HK-2 (cell line): Measurements from ENCODE around the gene LLGL1.
"Not testable (repeated sequence)": the region's sequence is repeated elsewhere in the genome, so short reads cannot be mapped to it uniquely, and the experiment has no call there.

Experiments used
- DNase-seq: peaks from one replicate; pipeline ENCODE4 v3.0.0-alpha.2; 2018; ENCODE audit not compliant: unreplicated experiment

Gene LLGL1

DNA sequence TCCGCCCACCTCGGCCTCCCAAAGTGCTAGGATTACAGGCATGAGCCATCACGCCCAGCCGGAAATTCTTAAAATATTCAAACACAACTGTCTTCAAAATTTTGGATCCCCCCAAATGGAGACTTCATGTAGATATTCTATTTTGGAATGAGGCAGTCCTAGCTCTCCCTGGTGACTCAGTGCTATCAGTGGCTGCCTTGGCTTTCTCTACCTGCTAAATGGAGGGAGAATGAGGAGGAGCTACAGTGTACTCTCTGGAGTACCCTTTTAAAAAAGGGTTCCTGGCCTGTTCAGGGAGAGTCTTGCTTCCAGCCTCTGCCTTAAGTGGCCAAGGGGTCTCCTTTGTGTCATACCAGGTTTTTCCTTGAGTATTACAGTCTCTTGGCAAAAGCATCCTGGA lies 31.0 kb upstream of the LLGL1 start:
- DNase-seq: no peak

DNA sequence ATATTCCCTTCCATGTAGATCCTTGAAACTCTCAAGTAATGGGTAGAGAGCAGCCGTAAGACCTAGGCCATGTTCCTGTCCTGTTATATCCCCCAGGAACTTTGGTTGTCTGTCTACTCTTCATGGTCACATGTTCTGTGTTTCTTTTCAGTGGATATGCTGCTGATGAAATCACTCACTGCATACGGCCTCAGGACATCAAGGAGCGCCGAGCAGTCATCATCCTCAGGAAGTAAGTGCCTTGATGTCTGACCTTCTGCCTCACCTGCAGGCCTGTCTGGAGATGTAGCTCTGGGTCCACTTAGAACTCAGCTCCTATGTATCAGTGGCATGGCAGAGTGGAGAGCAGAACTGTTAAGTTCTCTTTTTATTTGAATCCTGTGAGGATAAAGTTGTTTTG lies 30.6 kb upstream of the LLGL1 start:
- DNase-seq: no peak

DNA sequence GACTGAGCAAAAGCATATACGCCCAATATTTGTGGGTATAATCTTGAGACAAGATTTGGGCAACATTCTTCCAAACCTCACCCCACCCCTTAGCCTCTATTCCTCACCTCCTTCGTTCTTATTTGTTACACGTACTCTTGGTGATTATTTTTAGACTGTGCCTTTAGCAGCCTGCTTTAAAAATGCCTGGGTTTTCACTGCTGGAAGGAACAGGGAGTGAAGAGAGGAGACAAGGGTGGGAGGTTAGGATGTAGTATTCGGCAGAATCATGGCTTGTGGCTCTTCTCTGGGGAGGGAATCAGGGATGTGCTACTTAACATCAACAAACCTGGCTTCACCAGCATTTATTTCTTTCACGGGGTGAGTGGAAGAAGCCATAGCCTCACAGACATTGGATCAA lies 30.2 kb upstream of the LLGL1 start:
- DNase-seq: no peak

DNA sequence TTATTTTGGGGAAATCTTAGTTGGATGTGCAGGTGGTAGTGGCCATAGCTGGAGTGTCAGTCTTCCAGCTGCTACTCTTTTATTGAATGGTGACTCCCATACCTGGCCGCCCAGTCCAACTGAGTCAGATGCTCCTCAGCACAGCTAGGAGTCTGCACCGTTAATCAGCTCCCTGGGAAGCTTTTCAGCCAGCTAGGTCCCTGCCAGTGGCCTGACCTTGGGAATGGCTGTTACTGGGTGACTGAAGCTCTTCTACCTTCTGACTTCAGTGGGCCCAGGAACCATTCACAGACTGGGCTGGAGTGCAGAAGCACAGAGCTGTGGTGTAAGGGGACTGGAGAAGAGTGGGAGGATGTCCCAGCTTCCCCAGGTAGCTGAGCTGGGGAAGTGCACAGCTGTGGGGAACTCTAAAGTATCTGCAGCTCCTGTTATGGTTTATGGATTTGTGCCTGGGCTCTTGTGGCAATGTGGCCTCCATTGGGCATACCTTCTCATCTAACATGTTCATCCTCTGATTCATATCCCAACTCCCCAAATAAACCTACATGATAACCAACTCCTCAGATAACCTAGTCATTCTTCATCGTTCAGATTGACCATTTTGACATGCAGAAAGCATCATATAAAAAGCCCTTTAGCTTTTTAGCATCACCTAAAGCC lies 27.8 kb upstream of the LLGL1 start:
- no peak for DNase-seq

DNA sequence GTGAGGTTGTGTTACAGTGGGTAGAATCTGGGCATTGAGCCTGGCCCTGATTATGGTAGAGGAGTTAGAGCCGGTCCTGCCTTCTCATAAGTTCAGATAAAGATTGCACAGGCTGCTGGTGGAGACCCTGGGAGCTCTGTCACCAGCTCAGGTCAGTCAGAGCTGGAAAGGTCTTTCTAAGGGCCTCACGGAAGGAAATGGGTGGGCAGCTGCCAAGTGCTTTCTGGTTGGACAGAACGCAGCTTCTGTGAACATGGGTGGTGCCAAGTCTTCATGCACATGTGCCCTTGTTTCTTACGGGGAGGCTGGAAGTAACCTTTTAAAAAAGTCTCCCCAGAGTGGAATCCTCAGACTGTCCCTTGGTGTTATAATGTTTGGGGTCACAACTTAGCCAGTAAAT lies 26.9 kb upstream of the LLGL1 start:
- no peak for DNase-seq

DNA sequence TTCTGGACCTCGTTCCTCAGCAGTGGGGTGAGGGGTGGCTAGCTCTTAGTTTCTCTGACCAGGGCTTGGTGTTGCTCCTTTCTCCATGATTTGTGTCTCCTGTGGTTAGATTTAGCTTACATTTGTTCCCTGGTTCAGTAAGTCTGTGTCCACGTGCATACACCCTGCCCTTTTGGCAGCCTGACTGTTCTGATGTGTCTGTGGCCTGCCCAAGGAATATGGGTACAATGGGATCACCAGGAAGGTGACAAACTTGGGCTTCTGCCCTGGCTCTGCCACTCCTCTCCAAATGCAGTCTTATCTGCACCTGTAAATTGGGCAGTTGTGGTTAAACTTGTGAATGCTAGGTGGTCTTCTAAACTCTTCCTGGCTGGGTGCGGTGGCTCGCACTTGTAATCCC lies 24.3 kb upstream of the LLGL1 start:
- DNase-seq: no peak

DNA sequence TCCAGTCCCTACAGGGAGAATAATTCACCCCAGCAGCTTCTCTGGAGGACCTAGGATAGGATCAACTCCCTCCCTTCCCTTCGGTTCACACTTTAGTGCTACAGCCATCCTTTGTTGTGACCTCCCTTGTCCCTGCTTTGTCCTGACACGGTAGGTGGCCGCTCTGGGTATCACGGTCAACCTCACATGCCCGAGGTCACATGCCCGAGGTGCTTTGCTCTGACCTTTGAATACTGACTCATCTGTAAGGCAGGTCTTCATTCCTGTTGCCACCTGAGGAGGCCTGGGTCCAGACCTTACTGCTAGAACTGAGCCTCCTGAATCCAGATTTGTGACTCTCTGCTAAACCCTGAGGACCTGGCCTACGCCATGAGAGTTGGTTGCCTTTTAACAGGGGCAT lies 22.1 kb upstream of the LLGL1 start:
- DNase-seq: no peak

DNA sequence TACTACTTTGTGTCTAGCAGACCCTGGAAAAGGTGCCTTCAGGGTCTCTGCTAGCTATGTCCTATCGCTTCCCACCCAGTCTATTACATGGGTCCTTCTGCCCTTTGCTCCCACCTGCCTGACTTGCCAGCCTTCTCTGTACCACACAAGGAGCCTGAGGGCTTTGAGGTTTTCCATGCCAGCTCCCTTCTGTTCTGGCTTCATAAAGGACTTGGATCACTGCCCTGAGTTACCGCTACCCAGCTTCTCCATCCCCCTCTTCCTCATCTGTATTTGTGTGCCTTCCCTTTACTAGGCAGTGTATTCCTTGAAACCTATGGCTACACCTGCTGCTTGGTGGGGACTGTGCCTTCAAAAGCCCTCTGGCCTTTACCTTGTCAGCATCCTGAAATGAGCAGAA lies 19.6 kb upstream of the LLGL1 start:
- no peak for DNase-seq

DNA sequence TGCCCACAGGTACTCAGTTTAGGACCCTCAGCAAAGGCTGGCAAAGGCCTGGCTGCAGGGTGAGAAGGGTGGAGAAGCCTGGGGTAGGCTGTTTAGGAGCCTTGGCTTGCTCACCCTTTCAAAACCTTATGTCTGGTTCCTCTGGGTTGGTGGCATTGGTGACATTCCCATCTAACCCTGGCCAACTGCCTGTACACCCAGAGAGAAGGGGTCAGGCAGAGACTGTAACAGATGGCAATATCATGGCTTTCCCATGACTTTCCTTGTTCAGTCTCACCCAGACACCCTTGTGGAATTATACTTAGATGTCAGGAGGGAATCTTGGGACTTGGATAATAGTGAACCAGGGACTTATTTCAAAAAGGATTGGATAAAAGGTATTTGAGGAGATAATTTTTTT lies 18.5 kb upstream of the LLGL1 start:
- no peak for DNase-seq

DNA sequence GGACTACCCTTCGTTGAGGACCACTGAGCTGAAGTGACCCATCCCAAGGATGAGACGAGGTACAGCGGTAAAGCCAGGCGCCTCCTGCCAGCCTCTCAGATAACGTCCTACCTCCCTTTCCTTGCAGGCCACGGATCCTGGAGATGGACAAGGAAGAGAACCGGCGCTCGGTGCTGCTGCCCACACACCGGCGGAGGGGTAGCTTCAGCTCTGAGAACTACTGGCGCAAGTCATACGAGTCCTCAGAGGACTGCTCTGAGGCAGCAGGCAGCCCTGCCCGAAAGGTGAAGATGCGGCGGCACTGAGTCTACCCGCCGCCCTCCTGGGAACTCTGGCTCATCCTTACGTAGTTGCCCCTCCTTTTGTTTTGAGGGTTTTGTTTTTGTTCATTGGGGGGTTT lies 17.3 kb upstream of the LLGL1 start:
- DNase-seq: no peak

DNA sequence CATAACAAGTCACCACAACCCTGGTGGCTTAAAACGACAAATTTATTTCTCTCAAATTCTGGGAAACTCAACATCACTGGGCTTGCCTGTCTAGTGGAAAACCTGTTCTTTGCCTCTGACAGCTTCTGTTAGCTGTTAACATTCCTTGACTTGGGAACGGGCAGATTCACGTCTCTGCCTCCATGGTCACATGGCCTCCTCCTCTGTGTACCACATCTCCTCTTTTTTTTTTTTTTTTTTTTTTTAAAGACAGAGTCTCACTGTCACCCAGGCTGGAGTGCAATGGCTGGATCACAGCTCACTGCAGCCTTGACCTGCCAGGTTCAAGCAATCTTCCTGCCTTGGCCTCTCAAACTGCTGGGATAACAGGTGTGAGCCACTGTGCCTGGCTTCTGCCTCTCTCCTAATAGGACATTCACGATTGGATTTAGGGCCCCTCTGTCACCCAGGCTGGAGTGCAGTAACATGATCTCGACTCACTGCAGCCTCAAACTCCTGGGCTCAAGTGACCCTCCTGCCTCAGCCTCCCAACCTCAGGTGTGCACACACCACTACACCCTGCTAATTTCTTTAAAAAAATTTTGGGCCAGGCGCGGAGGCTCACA lies 11.7 kb upstream of the LLGL1 start:
- DNase-seq: no peak

DNA sequence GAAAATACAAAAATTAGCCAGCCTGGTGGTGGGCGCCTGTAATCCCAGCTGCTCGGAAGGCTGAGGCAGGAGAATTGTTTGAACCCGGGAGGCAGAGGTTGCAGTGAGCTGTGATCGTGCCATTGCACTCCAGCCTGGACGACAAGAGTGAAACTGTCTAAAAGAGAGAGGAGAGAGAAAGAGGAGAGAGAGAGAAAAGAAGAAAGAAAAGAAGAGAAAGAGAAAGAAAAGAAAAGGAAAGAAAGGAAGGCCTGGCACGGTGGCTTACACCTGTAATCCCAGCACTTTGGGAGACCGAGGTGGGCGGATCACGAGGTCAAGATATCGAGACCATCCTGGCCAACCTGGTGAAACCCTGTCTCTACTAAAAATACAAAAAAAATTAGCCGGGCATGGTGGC lies 8.5 kb upstream of the LLGL1 start:
- DNase-seq: not testable (repeated sequence)

DNA sequence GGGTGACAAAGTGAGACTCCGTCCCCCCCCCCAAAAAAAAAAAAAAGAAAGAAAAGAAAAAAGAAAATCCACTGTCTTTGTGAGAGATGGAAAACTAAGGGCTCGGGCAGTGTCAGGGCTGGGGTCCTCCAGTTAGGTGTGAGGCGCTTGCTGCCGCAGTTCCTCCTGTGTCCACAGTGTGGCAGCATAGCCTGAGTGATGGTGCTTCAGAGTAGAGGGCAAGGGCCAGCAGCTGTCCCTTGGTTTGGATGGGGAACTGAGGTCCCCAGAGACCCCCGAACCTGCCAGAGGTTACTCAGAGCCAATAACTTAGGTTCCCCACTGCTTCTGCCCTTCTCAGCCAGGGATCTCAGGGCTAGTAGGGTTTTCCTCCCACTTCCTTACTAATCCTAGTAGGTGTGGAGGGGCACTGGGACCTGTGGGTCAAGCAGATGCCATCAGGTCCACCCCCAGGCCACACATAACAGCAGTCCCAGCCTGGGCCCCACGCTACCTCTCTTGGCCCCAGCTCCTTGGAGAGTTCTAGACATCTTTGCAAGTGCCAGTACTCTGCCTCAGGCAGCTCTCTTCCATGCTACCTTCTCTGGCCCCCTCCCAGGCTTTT lies 7.9 kb upstream of the LLGL1 start:
- DNase-seq: peak; percentile 78

DNA sequence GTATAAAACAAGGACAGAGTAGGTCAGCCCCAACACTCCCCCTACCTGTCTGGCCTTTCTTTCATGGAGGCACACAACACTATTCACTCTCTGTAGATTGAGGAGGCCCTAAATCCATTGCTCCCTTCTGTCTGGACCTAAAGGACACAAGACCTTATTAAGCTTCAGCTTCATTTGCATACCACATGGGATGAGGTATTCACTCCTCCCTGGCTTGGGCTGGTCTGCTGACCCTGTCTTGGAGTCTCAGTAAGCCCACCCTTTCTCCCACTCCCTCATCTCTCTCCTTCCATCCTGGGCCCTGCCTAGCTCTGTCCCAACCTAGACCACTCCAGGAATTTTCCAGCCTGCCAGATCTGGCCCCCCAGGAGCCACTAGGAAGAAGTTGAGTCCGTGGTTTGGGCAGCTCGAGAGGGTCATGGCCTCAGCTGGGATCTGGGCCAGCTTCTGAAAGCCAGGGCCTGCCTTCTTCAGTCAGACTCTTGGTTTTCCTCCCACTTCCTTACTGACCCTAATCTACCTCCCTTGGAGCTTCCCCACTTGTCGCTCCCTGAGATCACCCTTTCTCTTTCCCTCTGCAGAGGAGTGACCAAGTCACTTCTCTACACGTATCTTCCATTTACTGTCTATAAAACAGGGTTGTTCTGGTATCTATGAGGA lies 6.5 kb upstream of the LLGL1 start:
- DNase-seq: no peak

DNA sequence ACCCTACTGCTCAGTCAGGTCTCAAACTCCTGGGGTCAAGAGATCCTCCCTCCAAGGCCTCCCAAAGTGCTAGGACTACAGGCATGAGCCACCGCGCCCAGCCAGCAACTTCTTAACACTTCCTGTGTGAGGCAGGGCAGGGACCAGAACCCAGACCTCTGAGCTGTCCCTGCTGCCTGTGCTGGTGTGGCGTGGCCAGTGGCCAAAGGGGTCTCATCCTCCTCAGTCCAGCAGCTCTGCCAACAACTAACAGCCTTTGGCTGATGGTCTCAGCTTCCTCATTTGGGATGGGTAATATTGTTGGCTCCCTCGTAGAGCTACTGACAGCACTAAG lies 1.4 kb upstream of the LLGL1 start:
- no peak for DNase-seq

DNA sequence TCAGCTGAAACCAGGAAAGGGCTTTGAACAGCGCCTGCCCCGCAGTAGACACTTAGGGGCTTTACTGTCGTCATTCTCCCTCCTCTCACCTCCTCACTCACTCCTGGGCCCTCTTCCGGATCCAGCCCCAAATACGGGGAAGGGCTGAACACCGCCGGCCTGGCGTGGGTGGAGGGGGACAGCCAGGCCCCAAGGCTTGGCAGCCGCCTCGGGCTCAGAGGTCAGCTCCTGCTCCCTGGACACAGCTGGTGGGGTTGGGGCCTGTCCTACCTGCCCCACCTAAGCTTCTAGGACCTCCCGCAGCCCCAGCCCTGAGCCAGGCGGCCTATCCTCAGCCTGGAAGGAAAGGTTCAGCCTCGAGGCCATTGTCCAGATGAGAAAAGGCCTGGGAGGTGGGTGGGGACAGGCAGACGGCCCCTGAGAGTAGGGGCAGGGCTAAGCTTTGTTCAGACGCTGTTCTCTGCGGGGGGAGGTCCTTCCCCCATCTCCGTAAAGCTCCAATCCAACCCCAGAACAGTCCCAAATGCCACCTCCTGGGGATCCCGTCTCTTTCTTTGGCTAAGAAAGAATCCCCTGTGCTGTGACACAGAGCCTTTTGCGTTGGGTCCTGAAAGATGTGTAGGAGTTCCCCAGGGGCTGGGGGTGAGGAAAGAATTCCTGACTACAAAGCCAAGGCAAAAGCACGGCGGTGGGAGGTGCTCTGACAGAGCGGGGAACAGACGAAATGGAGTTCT lies 881 bp upstream of the LLGL1 start:
- DNase-seq: no peak

DNA sequence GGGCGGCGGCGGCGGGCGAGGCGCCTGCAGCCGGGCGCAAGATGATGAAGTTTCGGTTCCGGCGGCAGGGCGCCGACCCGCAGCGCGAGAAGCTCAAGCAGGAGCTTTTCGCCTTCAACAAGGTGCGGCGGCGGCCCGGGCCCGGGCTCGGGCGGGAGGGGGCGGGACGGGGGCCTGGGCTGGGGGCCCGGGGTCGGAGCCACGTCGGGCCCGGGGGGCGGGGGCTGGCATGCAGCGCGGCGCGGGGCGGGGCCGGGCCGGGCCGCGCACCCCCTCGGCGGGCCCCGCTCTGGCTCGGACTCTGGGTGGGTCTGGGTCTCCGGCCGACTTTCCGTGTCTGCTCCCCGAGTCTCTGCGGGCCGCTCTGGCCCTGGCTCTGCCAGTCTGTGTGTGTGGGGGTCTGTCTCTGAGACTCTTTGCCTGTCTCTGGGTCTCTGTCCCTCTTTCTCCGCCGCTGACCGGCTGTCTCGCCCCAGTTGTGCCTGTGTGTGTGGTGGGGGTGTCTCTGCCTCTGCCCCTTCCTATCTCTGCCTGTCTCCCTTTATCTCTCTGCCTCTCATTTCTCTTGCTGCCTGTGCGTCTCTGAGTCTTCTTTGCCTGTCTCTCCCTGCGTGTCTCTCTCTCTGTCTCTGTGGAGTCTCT lies 328 bp downstream of the LLGL1 start:
- no peak for DNase-seq

DNA sequence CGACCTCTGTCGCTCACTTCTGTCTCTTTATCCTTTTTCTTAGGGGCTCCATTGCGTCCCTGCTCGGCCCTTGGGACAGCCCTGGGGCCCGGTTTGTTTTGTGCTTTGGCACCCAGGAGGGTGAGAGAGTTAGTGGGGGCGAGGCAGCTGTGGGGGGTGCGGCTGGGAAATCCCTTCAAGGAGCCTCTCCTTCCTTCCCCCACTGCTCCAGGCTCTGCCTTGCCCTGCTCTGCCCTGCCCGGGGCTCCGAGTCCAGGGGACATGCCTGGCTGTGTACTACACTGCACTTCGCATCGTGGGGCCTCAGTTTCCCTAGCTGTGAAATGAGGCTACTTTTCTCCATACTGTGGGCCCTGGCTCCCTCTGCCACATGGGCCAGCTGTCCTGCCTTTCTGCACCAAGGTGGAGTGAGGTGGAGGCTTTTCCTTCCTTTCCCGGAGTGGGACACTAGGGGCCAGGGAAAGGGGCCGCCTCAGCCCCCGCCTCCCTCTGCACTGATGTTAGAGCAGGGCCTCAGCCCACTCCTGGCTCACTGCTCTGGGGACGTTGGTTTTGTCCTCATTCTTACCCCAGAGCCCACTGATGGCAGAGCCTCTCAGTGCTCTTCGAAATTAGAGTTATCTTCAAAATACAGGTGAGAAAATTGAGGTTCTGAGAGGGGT lies 980 bp downstream of the LLGL1 start:
- no peak for DNase-seq

DNA sequence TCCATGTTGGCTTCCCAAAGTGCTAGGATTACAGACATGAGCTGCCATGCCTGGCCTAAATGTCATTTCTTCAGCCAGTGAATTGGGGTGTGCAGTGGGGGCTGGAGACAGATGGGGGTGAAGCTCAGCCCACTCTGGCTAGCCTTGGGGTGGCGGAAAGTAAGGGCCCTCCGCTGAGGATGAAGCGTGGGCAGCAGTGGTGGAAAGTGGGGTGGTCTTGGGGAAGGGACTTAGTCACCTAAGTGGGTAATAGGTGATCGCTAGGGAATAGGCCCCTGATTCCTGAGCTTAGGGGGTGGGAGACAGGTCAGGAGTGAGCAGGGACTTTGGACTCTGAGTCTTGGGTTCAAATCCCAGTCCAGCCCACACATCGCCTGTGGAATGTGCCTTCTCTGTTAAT lies 2.2 kb downstream of the LLGL1 start:
- DNase-seq: no peak

DNA sequence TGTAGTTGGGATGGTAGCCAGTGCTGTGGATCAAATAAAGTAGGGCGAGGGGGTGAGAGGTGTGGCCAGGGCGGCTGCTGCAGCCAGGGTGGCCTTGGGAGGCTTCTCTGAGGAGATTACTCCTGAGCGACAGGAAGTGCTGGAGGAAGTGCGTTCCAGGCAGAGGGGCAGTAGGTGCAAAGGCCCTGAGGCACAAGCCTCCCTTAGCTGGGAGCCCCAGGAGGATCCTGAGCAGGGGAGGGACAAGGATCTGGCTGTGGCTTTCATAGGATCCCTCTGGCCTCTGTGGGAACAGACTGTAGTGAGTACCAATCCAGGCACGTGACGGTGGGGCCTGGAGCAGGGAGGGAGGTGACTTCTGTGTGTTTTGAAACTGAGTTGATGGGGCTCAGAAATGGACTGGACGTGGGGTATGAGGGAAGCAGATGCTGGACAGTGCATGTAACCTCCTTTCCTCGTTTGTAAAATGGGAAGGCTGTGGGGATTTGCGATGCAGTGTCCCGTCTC lies 2.8 kb downstream of the LLGL1 start:
- no peak for DNase-seq

DNA sequence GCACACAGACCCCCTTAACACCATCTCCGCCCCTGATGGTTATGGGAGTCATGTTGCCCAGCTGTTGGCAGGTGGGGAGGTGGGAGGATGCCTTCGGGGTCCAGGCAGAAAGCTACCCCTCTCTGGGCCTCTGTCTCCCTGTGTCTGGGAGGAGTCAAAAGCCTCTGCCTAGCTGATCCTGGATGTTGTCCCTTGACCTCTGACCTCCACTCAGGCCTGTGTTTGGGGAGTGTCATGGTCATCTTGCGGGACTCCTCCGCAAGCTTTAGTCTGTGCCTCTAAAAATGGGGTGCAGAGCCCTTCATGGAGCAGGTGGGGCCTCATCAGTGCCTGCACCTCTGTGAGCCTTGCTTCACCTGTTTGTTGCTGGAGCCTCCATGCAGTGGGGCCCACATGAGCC lies 3.8 kb downstream of the LLGL1 start:
- DNase-seq: no peak
